ENCODE measurements around the gene AP2A2.

The AP2A2 gene

GRCh38 chr11:924406-925157 lies 1.1 kb upstream of the AP2A2 start:
- peak in 1 of 58 donors; percentile 50 for DNase-seq

GRCh38 chr11:925158-925495 lies 543 bp upstream of the AP2A2 start:
- DNase-seq: no peak

GRCh38 chr11:926341-926916 lies 759 bp downstream of the AP2A2 start:
- peak in 8 of 58 donors; percentile 14 to 53 (median 33) for DNase-seq

GRCh38 chr11:927871-928270 lies 2.2 kb downstream of the AP2A2 start:
- no peak for DNase-seq

GRCh38 chr11:928786-929185 lies 3.1 kb downstream of the AP2A2 start:
- no peak for DNase-seq

GRCh38 chr11:929405-929804 lies 3.7 kb downstream of the AP2A2 start:
- no peak for DNase-seq

- DNase-seq: no peak
Observed at GRCh38 chr11:931385-931784, 5.7 kb downstream of the AP2A2 start.

- no peak for DNase-seq
Observed at GRCh38 chr11:932435-932834, 6.8 kb downstream of the AP2A2 start.

- DNase-seq: no peak
Observed at GRCh38 chr11:933142-933851, 7.6 kb downstream of the AP2A2 start.

- DNase-seq: no peak
Observed at GRCh38 chr11:933936-934335, 8.3 kb downstream of the AP2A2 start.

- no peak for DNase-seq
Observed at GRCh38 chr11:934527-934926, 8.9 kb downstream of the AP2A2 start.

GRCh38 chr11:936199-936598 lies 10.5 kb downstream of the AP2A2 start:
- DNase-seq: no peak

- DNase-seq: no peak
Observed at GRCh38 chr11:937841-938261, 12.2 kb downstream of the AP2A2 start.

- DNase-seq: peak in 1 of 58 donors; percentile 17
Observed at GRCh38 chr11:940496-941135, 14.9 kb downstream of the AP2A2 start.

GRCh38 chr11:942823-943222 lies 17.2 kb downstream of the AP2A2 start:
- DNase-seq: peak in 18 of 58 donors; percentile 22 to 62 (median 38)

- no peak for DNase-seq
Observed at GRCh38 chr11:944711-945470, 19.2 kb downstream of the AP2A2 start.

- peak in 27 of 58 donors; percentile 14 to 82 (median 41) for DNase-seq
Observed at GRCh38 chr11:945986-946385, 20.3 kb downstream of the AP2A2 start.

GRCh38 chr11:947744-948143 lies 22.1 kb downstream of the AP2A2 start:
- DNase-seq: no peak

- DNase-seq: no peak
Observed at GRCh38 chr11:951507-951906, 25.8 kb downstream of the AP2A2 start.

- peak in 21 of 58 donors; percentile 15 to 58 (median 40) for DNase-seq
Observed at GRCh38 chr11:952406-953385, 27.0 kb downstream of the AP2A2 start.

Measured in anterior cingulate cortex (tissue), 58 donors.